SU-DHL-6 (cell line): ENCODE data around the gene ZDHHC11B.
"Not testable (repeated sequence)": the region's sequence is repeated elsewhere in the genome, so short reads cannot be mapped to it uniquely, and the experiment has no call there.

Experiments used
- EZH2phosphoT487 ChIP-seq: fragments of 200-600 bp; sonication (generic), shearing (Covaris generic); conservative IDR thresholded peaks from 2 replicates; pipeline ENCODE4 v1.6.1; 2018; ENCODE audit warnings: mild to moderate bottlenecking, antibody characterized with exemption, low read length, moderate library complexity, mixed read lengths
- TF ChIP-seq, protein P1 (sequence below): fragments of 200-600 bp; sonication (generic); IDR thresholded peaks from one replicate; pipeline ENCODE4 v1.5.1; 2017; ENCODE audit warnings: antibody characterized with exemption, mild to moderate bottlenecking, low read length, moderate library complexity; ENCODE audit not compliant: insufficient read depth, poor library complexity, severe bottlenecking

DNA sequence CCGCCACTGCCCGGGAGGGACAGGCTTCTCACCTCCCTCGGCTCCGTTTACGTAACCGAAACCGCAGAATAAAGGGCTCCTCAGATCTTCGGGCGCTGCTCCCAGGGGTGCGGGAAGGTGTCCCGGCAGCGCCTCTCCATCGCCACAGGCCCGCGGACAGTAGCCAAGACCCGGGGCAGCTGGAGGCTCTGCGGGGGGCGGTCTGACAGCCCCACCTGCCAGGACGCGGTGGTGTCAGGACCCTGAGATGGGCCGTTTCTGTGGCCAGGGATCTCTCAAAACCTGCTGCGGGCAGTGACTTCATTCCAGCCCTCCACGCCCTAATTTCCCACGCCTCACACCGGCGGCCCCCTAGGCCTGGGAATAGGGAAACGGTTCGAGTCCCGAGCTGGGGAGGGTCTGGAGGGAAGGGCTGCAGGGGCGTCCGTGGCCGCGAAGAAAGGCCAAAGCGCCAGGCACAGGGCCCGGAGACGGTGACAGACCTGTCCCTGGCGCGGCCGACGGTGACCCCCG, 91.9 kb downstream of the ZDHHC11B start:
- TF ChIP-seq, protein P1, sequence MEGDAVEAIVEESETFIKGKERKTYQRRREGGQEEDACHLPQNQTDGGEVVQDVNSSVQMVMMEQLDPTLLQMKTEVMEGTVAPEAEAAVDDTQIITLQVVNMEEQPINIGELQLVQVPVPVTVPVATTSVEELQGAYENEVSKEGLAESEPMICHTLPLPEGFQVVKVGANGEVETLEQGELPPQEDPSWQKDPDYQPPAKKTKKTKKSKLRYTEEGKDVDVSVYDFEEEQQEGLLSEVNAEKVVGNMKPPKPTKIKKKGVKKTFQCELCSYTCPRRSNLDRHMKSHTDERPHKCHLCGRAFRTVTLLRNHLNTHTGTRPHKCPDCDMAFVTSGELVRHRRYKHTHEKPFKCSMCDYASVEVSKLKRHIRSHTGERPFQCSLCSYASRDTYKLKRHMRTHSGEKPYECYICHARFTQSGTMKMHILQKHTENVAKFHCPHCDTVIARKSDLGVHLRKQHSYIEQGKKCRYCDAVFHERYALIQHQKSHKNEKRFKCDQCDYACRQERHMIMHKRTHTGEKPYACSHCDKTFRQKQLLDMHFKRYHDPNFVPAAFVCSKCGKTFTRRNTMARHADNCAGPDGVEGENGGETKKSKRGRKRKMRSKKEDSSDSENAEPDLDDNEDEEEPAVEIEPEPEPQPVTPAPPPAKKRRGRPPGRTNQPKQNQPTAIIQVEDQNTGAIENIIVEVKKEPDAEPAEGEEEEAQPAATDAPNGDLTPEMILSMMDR, result not testable (repeated sequence)
- TF ChIP-seq EZH2phosphoT487, result not testable (repeated sequence)
